ENCODE results near the gene ELFN2. TPM values are rescaled to one million over a fixed set of nuclear protein-coding genes. Genes with fewer than 3 reads are reported as not detected.
"Not testable (repeated sequence)": the region's sequence is repeated elsewhere in the genome, so short reads cannot be mapped to it uniquely, and the experiment has no call there.

Gene ELFN2
- total RNA-seq, 1 donor from 2014 or later: 0.05 TPM

- DNase-seq (ENCODE audit: low read depth): no peak
These were observed 89.9 kb downstream of the ELFN2 start for GRCh38 chr22:37337204-37337943.

- DNase-seq (ENCODE audit: low read depth): no peak
These were observed 90.7 kb downstream of the ELFN2 start for GRCh38 chr22:37336579-37336978.

GRCh38 chr22:37335806-37336199, 91.5 kb downstream of the ELFN2 start:
- DNase-seq (ENCODE audit: low read depth): no peak

- no peak for DNase-seq (ENCODE audit: low read depth)
These were observed 92.1 kb downstream of the ELFN2 start for GRCh38 chr22:37334859-37335805.

GRCh38 chr22:37334461-37334858, 92.8 kb downstream of the ELFN2 start:
- no peak for DNase-seq (ENCODE audit: low read depth)

- no peak for DNase-seq (ENCODE audit: low read depth)
These were observed 93.4 kb downstream of the ELFN2 start for GRCh38 chr22:37333724-37334460.

- no peak for DNase-seq (ENCODE audit: low read depth)
These were observed 95.3 kb downstream of the ELFN2 start for GRCh38 chr22:37331856-37332536.

- peak; percentile 57 for DNase-seq (ENCODE audit: low read depth)
These were observed 96.2 kb downstream of the ELFN2 start for GRCh38 chr22:37331034-37331428.

- no peak for DNase-seq (ENCODE audit: low read depth)
These were observed 96.9 kb downstream of the ELFN2 start for GRCh38 chr22:37330200-37331033.

- no peak for DNase-seq (ENCODE audit: low read depth)
These were observed 97.8 kb downstream of the ELFN2 start for GRCh38 chr22:37329238-37330140.

GRCh38 chr22:37328538-37329237, 98.6 kb downstream of the ELFN2 start:
- DNase-seq (ENCODE audit: low read depth): not testable (repeated sequence)

- peak; percentile 72 for DNase-seq (ENCODE audit: low read depth)
These were observed 99.3 kb downstream of the ELFN2 start for GRCh38 chr22:37328017-37328416.

GRCh38 chr22:37326726-37327125, 100.6 kb downstream of the ELFN2 start:
- DNase-seq (ENCODE audit: low read depth): no peak

GRCh38 chr22:37325039-37325395, 102.3 kb downstream of the ELFN2 start:
- no peak for DNase-seq (ENCODE audit: low read depth)

GRCh38 chr22:37324340-37325038, 102.8 kb downstream of the ELFN2 start:
- DNase-seq (ENCODE audit: low read depth): no peak

GRCh38 chr22:37320726-37321677, 106.3 kb downstream of the ELFN2 start:
- DNase-seq (ENCODE audit: low read depth): no peak

GRCh38 chr22:37319469-37319868, 107.8 kb downstream of the ELFN2 start:
- DNase-seq (ENCODE audit: low read depth): no peak

All from myocyte (in vitro differentiated cells).